Activated gamma-delta T cell (primary cell): ENCODE measurements around the gene ABHD2.
"Not testable (repeated sequence)": the region's sequence is repeated elsewhere in the genome, so short reads cannot be mapped to it uniquely, and the experiment has no call there.

Experiments used
- DNase-seq: peaks from one replicate; lab custom pipeline; 2025; lab: John Stamatoyannopoulos, UW

The ABHD2 gene

GRCh38 chr15:89075101-89075640 is 13.1 kb upstream of the ABHD2 start:
- no peak for DNase-seq

DNA sequence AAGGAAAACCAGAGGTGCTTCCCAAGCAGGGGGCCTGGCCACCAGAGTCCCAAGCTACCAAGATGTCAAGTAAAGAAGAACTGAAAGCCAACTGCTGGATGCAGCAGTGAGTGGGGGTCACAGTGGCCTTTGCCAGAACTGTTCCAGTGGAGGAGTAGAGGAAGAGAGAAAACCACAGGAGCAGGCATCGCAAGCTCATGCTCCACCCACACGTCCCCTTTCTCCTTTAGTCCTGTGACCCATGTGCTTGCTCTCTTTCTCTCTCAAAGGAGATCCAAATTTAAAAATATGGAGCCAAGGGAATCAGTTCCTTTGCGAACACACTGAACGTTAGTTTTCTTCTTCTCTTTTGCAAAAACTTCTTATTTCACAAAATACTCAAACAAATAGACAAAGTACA is 12.4 kb upstream of the ABHD2 start:
- no peak for DNase-seq

DNA sequence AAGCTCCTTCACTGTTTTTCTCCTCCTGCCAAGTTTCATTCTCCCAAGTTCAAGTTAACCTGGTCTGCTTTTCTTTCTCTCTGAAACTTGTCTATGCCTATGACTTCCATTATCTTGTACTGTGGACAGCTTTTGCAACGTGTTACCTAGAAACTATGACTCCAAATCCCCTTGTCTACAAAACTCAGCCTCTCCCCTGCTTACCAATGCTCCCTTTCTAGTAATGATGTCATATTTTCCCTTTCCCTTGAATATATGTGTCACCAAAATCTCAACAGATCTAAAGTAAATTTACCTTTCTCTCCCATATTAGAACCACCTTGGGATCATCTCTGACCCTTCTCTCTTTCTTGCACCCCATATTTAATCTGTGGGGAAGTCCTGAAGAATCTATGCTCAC is 10.5 kb upstream of the ABHD2 start:
- DNase-seq: no peak

GRCh38 chr15:89078851-89079810 is 9.1 kb upstream of the ABHD2 start:
- no peak for DNase-seq

DNA sequence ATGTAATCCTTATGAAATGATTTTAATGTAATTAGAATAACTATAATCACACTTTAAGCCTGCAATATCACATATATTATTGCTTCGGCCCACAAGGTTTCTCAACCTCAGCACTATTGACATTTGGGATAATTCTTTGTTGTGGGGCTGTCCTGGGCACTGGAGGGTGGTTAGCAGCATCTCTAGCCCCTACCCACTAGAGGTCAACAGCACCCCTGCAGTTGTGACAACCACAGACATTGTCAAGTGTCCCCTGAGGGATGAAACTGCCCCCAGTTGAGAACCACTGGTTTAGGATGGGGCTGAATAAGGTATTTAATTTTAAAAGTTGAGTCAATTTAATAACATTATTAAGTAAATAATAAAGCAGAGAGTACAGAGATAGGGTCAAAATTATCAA is 6.4 kb upstream of the ABHD2 start:
- no peak for DNase-seq

GRCh38 chr15:89083246-89083645 is 5.0 kb upstream of the ABHD2 start:
- no peak for DNase-seq

DNA sequence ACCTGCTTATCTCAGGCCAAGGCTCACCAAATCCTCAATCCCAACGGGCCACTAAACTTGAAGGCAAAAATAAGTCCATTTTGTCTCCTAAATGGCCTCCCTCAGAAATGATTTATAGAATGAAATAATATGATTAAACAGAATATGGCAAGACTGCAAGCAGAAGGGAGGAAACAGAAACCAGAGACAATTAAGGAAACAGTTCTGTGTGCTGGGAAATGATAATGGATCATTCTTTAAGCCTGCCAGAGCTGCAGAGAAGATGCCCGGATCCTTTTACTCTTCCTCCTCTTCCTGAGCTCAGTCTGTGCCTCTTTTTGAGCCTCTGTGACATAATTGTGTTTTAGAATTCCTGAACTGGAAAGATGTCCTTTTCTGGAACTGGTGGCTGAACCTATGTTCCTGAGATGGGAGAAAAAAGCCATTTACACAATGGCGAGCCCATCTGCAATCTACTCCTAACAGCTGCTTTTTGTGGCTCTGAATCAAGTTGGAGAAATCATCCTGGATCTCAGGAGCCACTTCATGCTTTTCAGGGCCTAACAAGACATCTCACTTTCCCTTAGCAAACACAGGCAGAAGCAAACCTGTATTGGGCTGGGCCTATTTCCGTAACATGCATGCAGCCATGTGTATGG is 2.8 kb upstream of the ABHD2 start:
- no peak for DNase-seq

GRCh38 chr15:89085933-89086332 is 2.3 kb upstream of the ABHD2 start:
- DNase-seq: not testable (repeated sequence)

- DNase-seq: not testable (repeated sequence)
Observed at GRCh38 chr15:89086390-89086789, 1.9 kb upstream of the ABHD2 start.

- no peak for DNase-seq
Observed at GRCh38 chr15:89087161-89087829, 961 bp upstream of the ABHD2 start.

- peak; percentile 9 for DNase-seq
Observed at GRCh38 chr15:89088605-89089315, 504 bp downstream of the ABHD2 start.

DNA sequence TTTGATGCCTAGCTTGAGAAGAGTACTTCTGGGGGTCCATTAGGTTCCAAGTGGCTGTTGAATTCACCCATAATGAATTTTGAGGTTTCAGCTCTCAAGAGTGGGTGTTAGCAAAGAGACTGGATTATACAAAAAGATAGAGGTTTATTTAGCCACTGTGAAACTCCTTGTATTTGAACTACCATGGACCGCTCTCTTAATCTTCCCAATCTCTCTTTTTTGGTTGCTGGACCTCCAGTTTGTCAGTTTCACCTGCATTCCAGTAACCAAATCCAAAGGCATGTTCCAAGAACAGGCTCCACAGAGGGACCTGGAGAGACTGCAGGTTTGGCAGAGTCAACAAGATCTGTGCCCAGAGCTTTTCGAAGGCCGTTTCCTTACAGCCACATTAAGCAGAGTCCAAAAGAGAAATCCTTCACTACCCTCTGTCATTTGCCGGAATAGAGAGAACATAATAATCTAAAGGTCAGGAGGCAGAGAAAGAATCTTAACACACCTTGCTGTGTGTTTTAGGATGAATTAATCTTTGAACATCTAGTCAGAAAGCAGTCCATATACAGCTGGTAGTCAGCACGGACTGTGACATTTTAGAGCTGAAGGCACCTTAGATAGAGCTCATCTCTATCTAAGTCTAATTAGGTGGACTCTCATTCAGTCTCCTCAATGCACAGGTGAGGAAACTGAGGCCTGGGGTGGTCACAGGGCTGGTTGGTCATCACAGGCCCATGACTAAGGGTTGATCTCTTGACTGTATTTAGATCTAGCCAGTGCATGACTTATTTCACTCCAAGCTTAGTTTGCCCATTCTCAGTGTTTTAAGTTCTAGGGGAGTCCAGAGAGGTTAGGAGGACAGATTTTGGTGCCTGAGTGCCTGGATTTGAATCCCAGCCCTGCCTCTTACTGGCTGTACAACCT is 1.3 kb downstream of the ABHD2 start:
- no peak for DNase-seq

DNA sequence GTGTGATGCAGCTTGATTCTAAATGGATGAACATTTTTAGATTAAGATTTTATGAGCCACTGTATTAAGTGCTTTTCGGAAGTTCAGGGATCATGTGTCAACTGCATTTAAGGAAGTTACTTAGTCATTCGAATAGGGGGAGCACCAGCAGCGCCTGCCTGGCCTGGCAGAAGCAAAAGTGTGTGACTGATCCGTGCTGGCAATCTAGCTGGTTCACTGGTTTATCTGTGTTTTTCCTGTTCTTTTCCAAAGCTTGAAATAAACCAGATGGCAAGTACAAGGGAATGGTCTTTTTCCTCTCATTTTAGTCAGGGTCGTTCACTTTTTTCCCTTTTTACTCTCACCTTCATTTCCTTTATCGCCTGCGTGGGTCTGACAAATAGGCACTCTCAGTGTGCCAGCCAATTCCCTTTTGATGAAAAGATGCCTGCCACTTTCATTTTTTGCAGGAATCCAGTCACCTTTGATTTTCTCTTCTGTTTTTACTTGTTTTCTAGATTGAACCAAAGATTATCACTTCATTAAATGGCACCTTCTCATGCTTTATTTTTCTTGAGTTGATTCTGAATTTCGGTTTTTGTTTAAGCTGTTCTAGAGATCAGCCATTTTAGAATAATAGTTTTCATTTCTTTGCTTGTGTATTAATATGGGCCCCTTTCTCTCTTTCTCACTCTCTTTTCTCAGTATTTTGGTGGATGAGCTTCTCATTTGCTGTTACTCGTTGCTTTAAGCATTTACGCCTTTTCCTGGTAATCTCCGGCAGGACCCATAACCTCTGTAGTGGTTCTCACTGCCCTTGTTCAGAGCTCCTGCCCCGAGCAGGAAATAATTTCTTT is 2.8 kb downstream of the ABHD2 start:
- no peak for DNase-seq

DNA sequence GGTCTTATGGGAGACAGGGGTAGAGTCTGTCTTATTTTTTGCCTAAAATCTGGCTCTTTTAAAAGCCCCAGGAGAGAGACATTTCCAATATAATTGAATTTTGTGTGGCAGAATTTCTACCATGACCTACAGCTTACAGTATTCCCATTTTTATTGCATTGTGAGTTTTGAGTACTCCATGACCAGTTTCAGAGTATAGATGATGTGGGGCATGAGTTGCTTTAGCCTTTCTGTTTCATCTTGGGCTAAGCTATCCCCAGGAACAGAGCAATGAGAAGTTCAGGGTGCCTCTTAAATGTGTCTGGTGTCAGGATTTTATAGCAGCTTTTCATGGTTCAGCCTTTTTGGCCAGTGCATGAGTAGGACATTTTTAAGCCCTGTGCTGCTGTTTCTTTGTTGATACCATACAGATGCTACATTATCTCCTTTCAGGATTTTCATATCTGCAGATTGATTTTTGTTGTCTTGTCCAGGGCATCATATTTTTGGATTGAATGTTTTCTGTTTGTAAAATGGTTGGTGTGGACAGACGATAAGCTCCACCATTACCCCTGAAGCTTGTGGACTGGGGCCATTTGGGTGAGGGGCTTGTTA is 3.5 kb downstream of the ABHD2 start:
- no peak for DNase-seq

- DNase-seq: no peak
Observed at GRCh38 chr15:89093509-89093908, 5.3 kb downstream of the ABHD2 start.

GRCh38 chr15:89095073-89095472 is 6.8 kb downstream of the ABHD2 start:
- no peak for DNase-seq

DNA sequence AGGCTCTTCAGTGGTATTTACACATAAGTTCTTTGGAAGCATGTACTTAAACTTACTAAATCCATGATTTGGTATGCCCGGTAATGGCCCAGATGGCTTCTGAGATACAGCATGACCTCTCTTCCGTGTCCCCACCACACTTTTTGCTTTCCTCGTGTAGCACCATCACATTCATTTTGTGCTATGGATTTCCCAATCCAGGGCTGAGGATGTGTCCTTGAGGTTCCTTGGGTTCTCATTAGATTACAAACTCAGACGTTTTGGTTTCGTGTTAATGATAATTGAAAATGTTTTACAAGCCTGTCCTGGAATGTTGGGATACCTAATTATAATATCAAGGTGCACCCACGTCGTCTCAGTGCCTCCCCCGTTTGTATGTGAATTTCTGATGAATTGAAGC is 7.3 kb downstream of the ABHD2 start:
- no peak for DNase-seq

- DNase-seq: no peak
Observed at GRCh38 chr15:89096664-89097063, 8.4 kb downstream of the ABHD2 start.

DNA sequence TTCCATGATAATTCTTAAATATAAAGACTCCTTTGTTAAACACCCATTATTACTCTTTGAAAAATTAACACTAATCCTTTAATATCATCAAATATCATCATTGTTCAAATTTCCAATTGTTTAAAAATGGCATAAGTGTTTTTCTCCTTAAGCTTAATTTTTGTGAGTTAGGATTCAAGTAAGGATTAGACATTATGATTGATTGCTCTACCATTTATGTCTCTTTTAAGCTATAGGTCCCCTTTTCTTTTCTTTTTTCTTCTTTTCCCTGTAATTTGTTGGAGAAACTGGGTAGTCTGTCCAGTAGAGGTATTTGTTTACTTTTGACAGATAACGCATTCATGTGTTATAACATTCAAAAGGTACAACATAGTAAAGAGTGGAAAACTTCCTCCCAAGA is 9.1 kb downstream of the ABHD2 start:
- no peak for DNase-seq
